Liver (tissue), 9 donors: ENCODE results near the gene CCND1. TPM values are rescaled to one million over a fixed set of nuclear protein-coding genes. Genes with fewer than 3 reads are reported as not detected.
"Not testable (repeated sequence)": the region's sequence is repeated elsewhere in the genome, so short reads cannot be mapped to it uniquely, and the experiment has no call there.

Source experiments
- DNase-seq: peaks from one replicate; pipeline ENCODE4 v3.0.0-alpha.2; 2017; ENCODE audit warnings: low spot score
- H3K27ac ChIP-seq, 2 donors: one replicate each; pipeline ENCODE4 v1.7.0; 2013; ENCODE audit warnings: inconsistent platforms in 2 of 2, low read length in 2 of 2, control low read depth in 1 of 2, low read depth in 1 of 2, mild to moderate bottlenecking in 1 of 2
- H3K27me3 ChIP-seq, 4 donors: one replicate each; pipeline versions ENCODE4 v1.6.1 to v1.7.0; 2013; ENCODE audit warnings: low read length in 3 of 4, inconsistent platforms in 1 of 4, mild to moderate bottlenecking in 1 of 4, moderate library complexity in 1 of 4; ENCODE audit not compliant: control insufficient read depth in 4 of 4, insufficient read depth in 4 of 4
- H3K36me3 ChIP-seq, 4 donors: one replicate each; pipeline versions ENCODE4 v1.6.1 to v1.7.0; 2013; ENCODE audit warnings: low read length in 3 of 4, mild to moderate bottlenecking in 3 of 4, low read depth in 1 of 4, moderate library complexity in 1 of 4; ENCODE audit not compliant: control insufficient read depth in 4 of 4, insufficient read depth in 3 of 4
- H3K4me1 ChIP-seq, 4 donors: one replicate each; pipeline versions ENCODE4 v1.6.1 to v1.7.0; 2013; ENCODE audit warnings: low read length in 3 of 4, mild to moderate bottlenecking in 3 of 4, moderate library complexity in 1 of 4; ENCODE audit not compliant: control insufficient read depth in 4 of 4, insufficient read depth in 4 of 4
- H3K4me3 ChIP-seq, 3 donors: one replicate each; pipeline versions ENCODE4 v1.6.1 to v1.7.0; 2013; ENCODE audit warnings: low read length in 3 of 3, control low read depth in 1 of 3, low read depth in 1 of 3, mild to moderate bottlenecking in 1 of 3
- H3K9ac ChIP-seq, 2 donors: one replicate each; pipeline ENCODE4 v1.7.0; 2013; ENCODE audit warnings: low read length in 2 of 2, mild to moderate bottlenecking in 2 of 2, moderate library complexity in 2 of 2, control low read depth in 1 of 2, low read depth in 1 of 2
- H3K9me3 ChIP-seq, 4 donors: one replicate each; pipeline versions ENCODE4 v1.6.1 to v1.7.0; 2013; ENCODE audit warnings: low read length in 3 of 4; ENCODE audit not compliant: control insufficient read depth in 4 of 4
- ATF3 ChIP-seq: IDR thresholded peaks from 2 replicates; pipeline ENCODE4 v1.6.1; 2016; ENCODE audit warnings: antibody characterized with exemption
- FOXA2 ChIP-seq: IDR thresholded peaks from 2 replicates; pipeline ENCODE4 v1.6.1; 2016; ENCODE audit warnings: antibody characterized with exemption
- GABPA ChIP-seq, 2 donors: IDR thresholded peaks in 1 of 2; conservative IDR thresholded peaks in 1 of 2; 2 replicates each; pipeline ENCODE4 v1.6.1; 2016; ENCODE audit warnings: antibody characterized with exemption in 2 of 2, mild to moderate bottlenecking in 1 of 2, moderate library complexity in 1 of 2
- HNF4A ChIP-seq, 2 donors: conservative IDR thresholded peaks; 2 replicates each; pipeline ENCODE4 v1.6.1; 2016; ENCODE audit warnings: antibody characterized with exemption in 2 of 2, mild to moderate bottlenecking in 2 of 2
- JUND ChIP-seq, 2 donors: IDR thresholded peaks; 2 replicates each; pipeline ENCODE4 v1.6.1; 2016; ENCODE audit warnings: antibody characterized with exemption in 2 of 2
- SP1 ChIP-seq: IDR thresholded peaks from 2 replicates; pipeline ENCODE4 v1.6.1; 2018; ENCODE audit warnings: antibody characterized with exemption, mild to moderate bottlenecking
- TAF1 ChIP-seq: conservative IDR thresholded peaks from 2 replicates; pipeline ENCODE4 v1.6.1; 2016; ENCODE audit warnings: antibody characterized with exemption, mild to moderate bottlenecking
- YY1 ChIP-seq: IDR thresholded peaks from 2 replicates; pipeline ENCODE4 v1.6.1; 2016; ENCODE audit warnings: antibody characterized with exemption, mild to moderate bottlenecking
- WGBS: extraction: QIAGEN DNeasy Blood & Tissue Kit; methylation state at CpG from one replicate; pipeline ENCODE4 v1.1.7; 2013; 5-methylcytosine and 5-hydroxymethylcytosine counted together
- polyA plus RNA-seq, 2 donors: library from polyadenylated mRNA; stranded (reverse) in 1 of 2; unstranded in 1 of 2; fragments of 200-250 nt in 1 of 2; fragments of >200 nt in 1 of 2; fragmentation: Nextera tagmentation in 1 of 2; extraction: Ambion mirVana in 1 of 2; gene quantifications; one replicate each; pipeline versions ENCODE4 v1.2.1 to v1.2.3, GENCODE V29; 2013 to 2015
- total RNA-seq, 2 donors: library from RNA; depleted of rRNA; stranded (reverse); fragments of >200 nt; gene quantifications; one replicate each; pipeline ENCODE4 v1.2.3, GENCODE V29; 2014
- TF ChIP-seq, protein P1 (sequence below): IDR thresholded peaks from 2 replicates; pipeline ENCODE4 v1.6.1; 2016; ENCODE audit warnings: antibody characterized with exemption
- TF ChIP-seq, protein P2 (sequence below): fragments of 150-350 bp; IDR thresholded peaks from 2 replicates; pipeline ENCODE4 v1.5.1; 2017; ENCODE audit warnings: improper control_type of control experiment, low read depth, low read length; ENCODE audit not compliant: missing input control
- donor health status: healthy.
- donor health status: healthy.
- donor health status: healthy.
- donor health status: healthy.
- donor health status: healthy.

CCND1 gene
- total and polyA plus RNA-seq, 4 donors: 28.9 to 100 (median 53.3) TPM

- H3K9ac ChIP-seq: no peak overlapping the region
- no peak for TF ChIP-seq ATF3
- no peaks in the 10 kb centered on the region for H3K36me3 ChIP-seq
- H3K27me3 ChIP-seq: no peaks in the 10 kb centered on the region
- H3K4me3 ChIP-seq: no peak overlapping the region
- no peaks in the 10 kb centered on the region for H3K9me3 ChIP-seq
- no peak overlapping the region for H3K27ac ChIP-seq
- no peak for DNase-seq
- WGBS: 81% methylated on average over 7 of the region's 7 CpGs
- peaks cover 0 to 4% (median 2%) of the 10 kb centered on the region in 4 donors for H3K4me1 ChIP-seq
Observed at GRCh38 chr11:69695581-69695980, 54.6 kb downstream of the CCND1 start.

DNA sequence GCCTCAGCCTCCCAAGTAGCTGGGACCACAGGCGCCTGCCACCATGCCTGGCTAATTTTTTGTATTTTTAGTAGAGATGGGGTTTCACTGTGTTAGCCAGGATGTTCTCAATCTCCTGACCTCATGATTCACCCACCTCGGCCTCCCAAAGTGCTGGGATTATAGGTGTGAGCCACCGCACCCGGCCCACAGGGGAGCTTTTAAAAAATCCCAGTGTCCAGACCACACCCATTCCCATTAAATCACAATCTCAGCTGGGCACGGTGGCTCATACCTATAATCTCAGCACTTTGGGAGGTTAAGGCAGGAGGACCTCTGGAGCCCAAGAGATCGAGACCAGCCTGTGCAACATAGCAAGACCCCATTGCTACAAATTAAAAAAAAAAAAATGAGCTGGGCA, 55.0 kb downstream of the CCND1 start:
- not testable (repeated sequence) for DNase-seq, H3K27me3 ChIP-seq

DNA sequence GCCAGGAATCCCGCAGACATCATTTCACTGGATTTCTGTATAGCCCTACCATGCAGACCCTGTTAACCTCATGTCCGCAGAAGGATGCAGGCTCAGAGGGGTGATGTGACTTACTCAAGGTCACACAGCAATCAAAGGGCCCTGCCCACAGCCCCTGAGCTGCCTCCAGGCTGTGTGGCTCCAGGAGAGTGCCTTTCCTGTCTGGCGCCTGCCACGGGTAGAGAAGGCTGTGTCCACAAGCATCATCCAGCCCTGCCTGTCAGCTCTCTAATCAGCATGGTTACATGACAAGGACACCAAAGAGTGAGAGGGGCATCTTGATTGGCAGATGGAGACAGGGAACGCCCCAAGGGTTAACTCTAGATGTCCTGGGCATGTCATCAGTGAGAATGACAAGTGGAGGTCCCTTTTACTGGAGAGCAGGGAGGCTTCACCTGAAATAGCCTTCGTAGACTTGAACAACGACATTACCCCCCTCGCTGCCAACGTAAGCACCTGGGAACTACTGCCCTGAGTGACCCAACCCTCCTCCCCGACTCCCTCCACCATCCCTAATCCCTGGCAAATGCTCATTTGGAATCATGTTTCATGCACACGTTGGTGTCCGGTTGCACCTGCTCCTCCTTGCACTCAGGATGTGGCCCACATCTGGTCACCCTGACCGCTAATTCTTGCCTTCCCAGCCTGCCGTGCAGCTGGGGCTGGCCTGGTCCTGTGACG, 56.0 kb downstream of the CCND1 start:
- TF ChIP-seq TAF1 (no peak), ATF3 (no peak), SP1 (no peak), JUND (IDR thresholded peaks at IDR 0.05) (no peak), HNF4A (conservative IDR thresholded peaks at IDR 0.05) (no peak), YY1 (no peak), FOXA2 (no peak), GABPA (IDR thresholded peaks at IDR 0.05 in 1 of 2, conservative IDR thresholded peaks at IDR 0.05 in 1 of 2) (no peak)
- TF ChIP-seq, protein P1, sequence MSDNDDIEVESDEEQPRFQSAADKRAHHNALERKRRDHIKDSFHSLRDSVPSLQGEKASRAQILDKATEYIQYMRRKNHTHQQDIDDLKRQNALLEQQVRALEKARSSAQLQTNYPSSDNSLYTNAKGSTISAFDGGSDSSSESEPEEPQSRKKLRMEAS: no peak
- TF ChIP-seq, protein P2, sequence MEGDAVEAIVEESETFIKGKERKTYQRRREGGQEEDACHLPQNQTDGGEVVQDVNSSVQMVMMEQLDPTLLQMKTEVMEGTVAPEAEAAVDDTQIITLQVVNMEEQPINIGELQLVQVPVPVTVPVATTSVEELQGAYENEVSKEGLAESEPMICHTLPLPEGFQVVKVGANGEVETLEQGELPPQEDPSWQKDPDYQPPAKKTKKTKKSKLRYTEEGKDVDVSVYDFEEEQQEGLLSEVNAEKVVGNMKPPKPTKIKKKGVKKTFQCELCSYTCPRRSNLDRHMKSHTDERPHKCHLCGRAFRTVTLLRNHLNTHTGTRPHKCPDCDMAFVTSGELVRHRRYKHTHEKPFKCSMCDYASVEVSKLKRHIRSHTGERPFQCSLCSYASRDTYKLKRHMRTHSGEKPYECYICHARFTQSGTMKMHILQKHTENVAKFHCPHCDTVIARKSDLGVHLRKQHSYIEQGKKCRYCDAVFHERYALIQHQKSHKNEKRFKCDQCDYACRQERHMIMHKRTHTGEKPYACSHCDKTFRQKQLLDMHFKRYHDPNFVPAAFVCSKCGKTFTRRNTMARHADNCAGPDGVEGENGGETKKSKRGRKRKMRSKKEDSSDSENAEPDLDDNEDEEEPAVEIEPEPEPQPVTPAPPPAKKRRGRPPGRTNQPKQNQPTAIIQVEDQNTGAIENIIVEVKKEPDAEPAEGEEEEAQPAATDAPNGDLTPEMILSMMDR: no peak
- Histone ChIP-seq H3K27ac (no peak overlapping the region), H3K27me3 (peaks cover 0 to 2% (median 0%) of the 10 kb centered on the region in 4 donors)

More for the DNA sequence above, 55.0 kb downstream of the CCND1 start:
- H3K9ac ChIP-seq, H3K9me3 ChIP-seq, H3K4me3 ChIP-seq, H3K36me3 ChIP-seq, H3K4me1 ChIP-seq, H3K27ac ChIP-seq: not testable (repeated sequence)
- WGBS: 84% methylated on average over 6 of the region's 6 CpGs

More for the DNA sequence above, 56.0 kb downstream of the CCND1 start:
- Histone ChIP-seq H3K4me3 (no peak overlapping the region), H3K9me3 (no peaks in the 10 kb centered on the region), H3K4me1 (peaks cover 4 to 11% (median 7%) of the 10 kb centered on the region in 4 donors), H3K9ac (no peak overlapping the region), H3K36me3 (no peaks in the 10 kb centered on the region)
- WGBS: 82% methylated on average over 15 of the region's 15 CpGs
- no peak for DNase-seq
